Measurements from ENCODE around the gene XPR1.

DNA sequence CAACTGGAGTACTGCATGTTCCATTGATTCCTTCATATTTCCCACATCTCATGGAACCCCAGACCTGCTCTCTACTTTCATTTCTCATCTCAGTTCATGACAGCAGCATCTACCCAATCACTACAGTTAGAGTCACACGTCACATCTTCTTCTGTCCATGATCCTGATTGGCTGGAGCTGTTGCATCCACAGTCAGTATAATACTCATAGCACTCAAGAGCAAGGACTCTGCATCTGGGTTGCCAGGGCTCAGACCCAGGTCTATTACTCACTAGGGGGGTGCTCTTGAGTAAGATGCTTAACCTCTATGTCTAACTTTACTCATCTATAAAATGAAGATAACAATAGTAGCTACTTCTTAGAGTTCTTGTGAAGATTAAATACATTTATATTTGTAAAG, 4.4 kb upstream of the XPR1 start:
- TF ChIP-seq, protein P1, sequence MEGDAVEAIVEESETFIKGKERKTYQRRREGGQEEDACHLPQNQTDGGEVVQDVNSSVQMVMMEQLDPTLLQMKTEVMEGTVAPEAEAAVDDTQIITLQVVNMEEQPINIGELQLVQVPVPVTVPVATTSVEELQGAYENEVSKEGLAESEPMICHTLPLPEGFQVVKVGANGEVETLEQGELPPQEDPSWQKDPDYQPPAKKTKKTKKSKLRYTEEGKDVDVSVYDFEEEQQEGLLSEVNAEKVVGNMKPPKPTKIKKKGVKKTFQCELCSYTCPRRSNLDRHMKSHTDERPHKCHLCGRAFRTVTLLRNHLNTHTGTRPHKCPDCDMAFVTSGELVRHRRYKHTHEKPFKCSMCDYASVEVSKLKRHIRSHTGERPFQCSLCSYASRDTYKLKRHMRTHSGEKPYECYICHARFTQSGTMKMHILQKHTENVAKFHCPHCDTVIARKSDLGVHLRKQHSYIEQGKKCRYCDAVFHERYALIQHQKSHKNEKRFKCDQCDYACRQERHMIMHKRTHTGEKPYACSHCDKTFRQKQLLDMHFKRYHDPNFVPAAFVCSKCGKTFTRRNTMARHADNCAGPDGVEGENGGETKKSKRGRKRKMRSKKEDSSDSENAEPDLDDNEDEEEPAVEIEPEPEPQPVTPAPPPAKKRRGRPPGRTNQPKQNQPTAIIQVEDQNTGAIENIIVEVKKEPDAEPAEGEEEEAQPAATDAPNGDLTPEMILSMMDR (IDR thresholded peaks at IDR 0.05 in 2 of 3, conservative IDR thresholded peaks at IDR 0.05 in 1 of 3; ENCODE audit: control insufficient read depth in 2 of 3, extremely low read depth in 1 of 3, insufficient read depth in 1 of 3, low read depth in 3 of 3, low read length in 3 of 3), result no peak
- no peak for TF ChIP-seq JUNB (IDR thresholded peaks at IDR 0.05)
- no peak for TF ChIP-seq IKZF1 (conservative IDR thresholded peaks at IDR 0.05)
- TF ChIP-seq HDAC6 (IDR thresholded peaks at IDR 0.05; ENCODE audit: unreplicated experiment), result no peak
- TF ChIP-seq LARP7 (IDR thresholded peaks at IDR 0.05), result no peak
- TF ChIP-seq MEF2A (IDR thresholded peaks at IDR 0.05; ENCODE audit: insufficient read depth, low read depth, low read length), result no peak
- no peak for TF ChIP-seq TCF7 (IDR thresholded peaks at IDR 0.05; ENCODE audit: borderline replicate concordance)
- TF ChIP-seq EP300 (IDR thresholded peaks at IDR 0.05; ENCODE audit: borderline replicate concordance in 1 of 2, control insufficient read depth in 1 of 2, low read depth in 2 of 2, low read length in 2 of 2), result no peak
